GM10248 (cell line): ENCODE results near the gene CDK2.

Experiments used
- CTCF ChIA-PET: fragments of 300-600 bp; sonication (Branson Sonifier 250); formaldehyde crosslinking; extraction: SDS; loops from one replicate; lab custom pipeline; 2021; ENCODE audit warnings: antibody characterized with exemption; lab: Yijun Ruan, JAX
- POLR2A ChIA-PET: fragments of 350-650 bp; sonication (Branson Sonifier 250); formaldehyde crosslinking; extraction: SDS; loops from one replicate; lab custom pipeline; 2020; ENCODE audit warnings: antibody characterized with exemption; lab: Yijun Ruan, JAX
- DNase-seq: peaks from one replicate; pipeline ENCODE4 v3.0.0; 2012; ENCODE audit errors: extremely low spot score
- TF ChIP-seq, protein P1 (sequence below): IDR thresholded peaks from 2 replicates; pipeline ENCODE4 v1.5.1; 2012; ENCODE audit warnings: mild to moderate bottlenecking, low read depth; ENCODE audit errors: extremely low read depth, missing control alignments, control extremely low read depth

Gene CDK2

DNA sequence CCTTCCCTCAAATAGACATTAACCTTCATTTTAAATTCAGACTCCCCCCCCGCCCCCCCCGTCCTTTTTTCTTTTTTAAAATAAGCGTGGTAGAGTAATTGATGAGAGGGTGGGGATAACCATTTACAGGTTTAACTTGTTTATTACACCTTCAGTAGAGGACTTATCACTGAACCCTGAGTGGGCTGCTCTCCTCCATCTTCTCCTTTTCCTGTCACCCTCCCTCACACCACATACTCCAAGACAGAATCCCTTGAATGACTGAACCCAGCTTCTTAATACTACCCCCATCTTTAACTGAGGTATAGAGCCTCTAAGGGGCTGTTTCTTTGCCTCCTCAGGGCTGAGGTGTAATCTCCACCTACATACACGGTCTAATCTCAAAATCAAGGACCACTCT, 50.6 kb downstream of the CDK2 start:
- ChIA-PET CTCF (interaction anchor here (1.0 to 13.2 kb wide), 2 partner anchors 20 to 30 kb away, joined by 3 to 114 read pairs; partner anchors contain the start of gene SUOX), POLR2A (no interaction called here)
- no peak for DNase-seq
- TF ChIP-seq, protein P1, sequence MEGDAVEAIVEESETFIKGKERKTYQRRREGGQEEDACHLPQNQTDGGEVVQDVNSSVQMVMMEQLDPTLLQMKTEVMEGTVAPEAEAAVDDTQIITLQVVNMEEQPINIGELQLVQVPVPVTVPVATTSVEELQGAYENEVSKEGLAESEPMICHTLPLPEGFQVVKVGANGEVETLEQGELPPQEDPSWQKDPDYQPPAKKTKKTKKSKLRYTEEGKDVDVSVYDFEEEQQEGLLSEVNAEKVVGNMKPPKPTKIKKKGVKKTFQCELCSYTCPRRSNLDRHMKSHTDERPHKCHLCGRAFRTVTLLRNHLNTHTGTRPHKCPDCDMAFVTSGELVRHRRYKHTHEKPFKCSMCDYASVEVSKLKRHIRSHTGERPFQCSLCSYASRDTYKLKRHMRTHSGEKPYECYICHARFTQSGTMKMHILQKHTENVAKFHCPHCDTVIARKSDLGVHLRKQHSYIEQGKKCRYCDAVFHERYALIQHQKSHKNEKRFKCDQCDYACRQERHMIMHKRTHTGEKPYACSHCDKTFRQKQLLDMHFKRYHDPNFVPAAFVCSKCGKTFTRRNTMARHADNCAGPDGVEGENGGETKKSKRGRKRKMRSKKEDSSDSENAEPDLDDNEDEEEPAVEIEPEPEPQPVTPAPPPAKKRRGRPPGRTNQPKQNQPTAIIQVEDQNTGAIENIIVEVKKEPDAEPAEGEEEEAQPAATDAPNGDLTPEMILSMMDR: no peak

DNA sequence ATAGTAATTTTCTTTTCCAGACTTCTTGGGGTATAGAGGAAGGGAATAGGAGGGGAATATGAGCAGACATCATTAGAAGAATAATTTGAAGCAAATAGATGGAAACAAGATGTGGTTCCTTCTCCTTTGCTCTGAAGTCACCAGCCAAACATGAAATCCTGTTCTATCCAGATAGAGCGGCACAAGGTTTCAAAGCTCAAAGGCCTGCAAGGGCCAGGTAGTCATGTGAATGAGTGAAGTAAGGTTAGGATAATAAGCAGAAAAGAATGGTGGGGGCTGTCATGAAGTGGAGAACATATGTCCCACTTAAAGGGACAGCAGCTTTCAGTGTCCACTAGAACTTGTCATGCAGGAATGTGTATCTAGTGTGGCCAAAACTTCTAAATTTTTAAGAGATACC, 51.7 kb downstream of the CDK2 start:
- CTCF ChIA-PET: interaction anchor here (1.0 to 2.7 kb wide), 4 partner anchors 9 to 29 kb away, joined by 3 to 11 read pairs (median 6); no protein-coding TSS in a partner anchor
- DNase-seq: no peak
- POLR2A ChIA-PET: no interaction called here
- TF ChIP-seq, protein P1: no peak

DNA sequence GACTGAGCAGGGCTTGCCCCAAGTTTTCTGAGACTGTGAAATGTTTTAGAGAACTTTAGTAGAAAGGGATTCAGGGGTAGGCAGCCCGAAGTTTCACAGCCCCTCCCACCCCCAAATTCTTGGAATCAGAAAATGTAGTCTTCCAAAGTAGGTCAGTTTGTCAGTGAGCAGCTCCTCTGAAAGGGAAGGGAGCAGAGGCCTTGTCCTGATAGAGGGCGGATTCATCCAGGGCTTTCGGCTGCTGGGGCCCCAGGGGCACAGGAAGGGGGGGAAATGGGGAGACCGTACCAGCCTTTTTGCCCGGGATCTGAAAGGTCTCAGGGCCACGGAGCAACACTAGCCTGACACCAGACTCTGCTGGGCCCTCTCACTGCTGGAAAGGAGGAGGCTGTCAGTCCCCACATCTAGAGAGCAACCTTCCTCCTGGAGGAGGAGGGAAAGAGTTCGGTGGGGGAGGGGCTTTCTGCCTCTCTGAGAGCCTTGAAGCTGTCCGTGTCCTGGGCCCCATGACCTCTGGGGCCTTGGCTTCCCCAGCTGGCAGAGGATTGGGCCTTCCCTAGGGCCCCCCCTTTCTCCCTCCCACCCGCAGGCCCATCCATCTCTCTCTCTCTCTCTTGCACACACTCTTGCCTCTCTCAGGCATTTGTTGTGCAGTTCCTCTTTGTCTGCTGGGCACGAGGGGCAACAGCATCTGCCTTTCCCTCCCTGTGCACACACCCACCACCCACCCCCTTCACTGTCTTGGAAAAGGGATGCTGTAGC, 54.0 kb downstream of the CDK2 start, which contains the start of gene IKZF4:
TSS of gene IKZF4 (plus strand) at position 621 of the 762 bp plus-strand sequence. CDS start 451 bp downstream, outside the sequence.
- DNase-seq: peak; percentile 29
- TF ChIP-seq, protein P1: no peak
- ChIA-PET POLR2A (no interaction called here), CTCF (interaction anchor here (1.0 to 3.4 kb wide), 5 partner anchors 9 to 29 kb away, joined by 3 to 15 read pairs (median 7); no protein-coding TSS in a partner anchor)

DNA sequence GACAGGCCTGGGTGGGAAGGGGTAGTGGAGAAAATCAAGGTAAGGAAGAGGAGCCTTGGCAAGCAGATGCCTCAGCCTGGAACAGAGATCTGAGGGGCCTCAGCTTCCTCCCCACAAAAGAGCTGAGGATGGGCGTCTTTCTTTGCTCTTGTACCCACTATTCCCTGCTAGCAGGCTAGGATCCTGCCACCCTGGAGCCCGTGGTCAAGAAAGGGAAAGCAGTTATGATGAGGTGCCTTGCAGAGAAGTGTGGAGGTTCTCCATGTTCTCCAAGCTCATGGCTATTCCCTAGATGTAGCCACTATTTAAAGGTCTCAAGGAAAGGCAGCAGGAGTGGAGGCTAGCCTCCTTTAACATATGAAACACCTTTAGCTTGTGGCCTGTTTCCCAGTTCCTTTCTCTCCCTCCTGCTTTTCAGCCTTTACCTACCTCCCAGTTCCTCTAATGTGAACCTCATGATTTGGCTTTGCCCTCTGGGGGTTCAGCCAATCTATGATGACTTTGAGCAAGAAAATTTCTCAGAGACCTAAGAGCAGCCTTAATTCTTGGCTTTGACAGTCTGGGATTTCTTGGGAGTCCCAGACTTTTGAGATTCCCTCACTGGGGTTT, 55.4 kb downstream of the CDK2 start:
- TF ChIP-seq, protein P1: no peak
- CTCF ChIA-PET: interaction anchor here (1.3 to 3.4 kb wide), 4 partner anchors 8 to 284 kb away, joined by 4 to 15 read pairs (median 6); partner anchors contain the start of gene SUOX
- POLR2A ChIA-PET: interaction anchor here (0.7 kb wide), 1 partner anchor 33 kb away, joined by 4 read pairs; no protein-coding TSS in a partner anchor
- no peak for DNase-seq
